ENCODE data around the gene ADAMTS5.

Gene ADAMTS5

DNA sequence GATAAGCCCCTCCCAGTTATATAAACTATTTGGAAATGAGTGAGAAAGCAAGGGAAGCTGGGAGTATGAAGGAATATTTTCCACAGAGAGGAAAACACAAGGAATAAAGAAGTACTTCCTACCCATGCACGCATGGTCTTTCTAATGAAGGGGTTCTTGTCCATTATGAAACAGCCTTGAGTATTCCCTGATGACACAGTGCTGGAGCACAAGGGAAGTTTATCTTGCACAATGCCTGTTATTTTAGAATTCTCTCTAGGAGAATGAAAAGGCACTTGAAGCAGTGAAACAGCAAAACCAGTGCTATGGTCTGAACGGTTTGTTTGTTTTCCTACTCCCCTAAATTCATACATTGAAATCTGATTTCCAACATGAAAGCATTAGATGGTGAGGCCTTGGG is 83.1 kb downstream of the ADAMTS5 start:
- FAIRE-seq: no peak

GRCh38 chr21:26881504-26882228 is 85.2 kb downstream of the ADAMTS5 start:
- FAIRE-seq: peak; percentile 80

- no peak for FAIRE-seq
Measured at GRCh38 chr21:26877018-26877417, 89.9 kb downstream of the ADAMTS5 start.

- no peak for FAIRE-seq
Measured at GRCh38 chr21:26874347-26874746, 92.5 kb downstream of the ADAMTS5 start.
